ENCODE measurements around the gene ATM. TPM values are rescaled to one million over a fixed set of nuclear protein-coding genes. Genes with fewer than 3 reads are reported as not detected.
"Not testable (repeated sequence)": the region's sequence is repeated elsewhere in the genome, so short reads cannot be mapped to it uniquely, and the experiment has no call there.

The ATM gene
- total and polyA plus RNA-seq, 2 donors (not counting 3 experiments of a cell fraction or from before 2014, with no cell fraction given) = 11.8 to 49.7 TPM

- H2AFZ ChIP-seq (ENCODE audit: low read depth, low read length); H3K79me2 ChIP-seq (ENCODE audit: control insufficient read depth, insufficient read depth, low read length); dilution Hi-C loops (cut with MboI; ENCODE audit: extremely low pct_ligation_motif_present, low sequenced_read_pairs); H3K27me3 ChIP-seq (ENCODE audit: control insufficient read depth in 2 of 2, insufficient read depth in 2 of 2, low read length in 2 of 2); CTCF ChIA-PET; H3K27ac ChIP-seq (ENCODE audit: insufficient read depth, low read depth, low read length); H4K20me1 ChIP-seq (replicated peaks; ENCODE audit: control insufficient read depth, extremely low read depth, insufficient read depth, low read length); DNase-seq (ENCODE audit: low read depth, low spot score); H3K4me1 ChIP-seq (ENCODE audit: control insufficient read depth, extremely low read depth, insufficient read depth, low read length); H3K9me3 ChIP-seq (replicated peaks; ENCODE audit: control insufficient read depth, insufficient read depth, low read length); H3K9ac ChIP-seq (replicated peaks; ENCODE audit: extremely low read depth, insufficient read depth, low read length); H3K36me3 ChIP-seq (ENCODE audit: control insufficient read depth in 2 of 2, extremely low read depth in 1 of 2, insufficient read depth in 2 of 2, low read length in 2 of 2); intact Hi-C loops (cut with micrococcal nuclease); H3K9me1 ChIP-seq (replicated peaks; ENCODE audit: control insufficient read depth, extremely low read depth, insufficient read depth, low read length); H3K4me3 ChIP-seq (replicated peaks in 1 of 3; ENCODE audit: insufficient read depth in 1 of 3, low read depth in 1 of 3, low read length in 3 of 3); BruUV-seq (replicated peaks); FAIRE-seq; POLR2A ChIA-PET; H3K4me2 ChIP-seq (ENCODE audit: insufficient read depth, low read length): not testable (repeated sequence)
Measured at GRCh38 chr11:108289066-108289465, 66.2 kb downstream of the ATM start.

DNA sequence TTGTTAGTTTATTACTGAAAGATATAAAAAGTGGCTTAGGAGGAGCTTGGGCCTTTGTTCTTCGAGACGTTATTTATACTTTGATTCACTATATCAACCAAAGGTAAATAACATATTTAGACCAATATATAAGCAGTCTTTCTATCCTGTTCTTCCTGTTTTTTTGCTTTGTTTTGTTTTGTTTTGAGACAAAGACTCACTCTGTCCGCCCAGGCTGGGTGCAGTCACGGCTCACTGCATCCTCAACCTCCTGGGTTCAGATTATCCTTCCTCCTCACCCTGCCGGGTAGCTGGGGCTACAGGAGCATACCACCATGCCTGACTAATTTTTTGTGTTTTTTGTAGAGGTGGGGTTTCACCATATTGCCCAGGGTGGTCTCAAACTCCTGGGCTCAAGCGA is 66.8 kb downstream of the ATM start:
- POLR2A ChIA-PET = no interaction called here
- H3K4me3 ChIP-seq (replicated peaks in 1 of 3; ENCODE audit: insufficient read depth in 1 of 3, low read depth in 1 of 3, low read length in 3 of 3) = no peak overlapping the region
- no peaks in the 10 kb centered on the region for H3K4me1 ChIP-seq (ENCODE audit: control insufficient read depth, extremely low read depth, insufficient read depth, low read length)
- no peak overlapping the region for H3K4me2 ChIP-seq (ENCODE audit: insufficient read depth, low read length)
- no peak for TF ChIP-seq POLR2A (IDR thresholded peaks at IDR 0.05; ENCODE audit: low read depth, low read length)
- no peak for TF ChIP-seq MYC (IDR thresholded peaks at IDR 0.05; ENCODE audit: low read depth, low read length)
- no peak for TF ChIP-seq GATA2 (IDR thresholded peaks at IDR 0.05; ENCODE audit: insufficient read depth, insufficient read length, low read depth, low read length)
- TF ChIP-seq MAX (IDR thresholded peaks at IDR 0.05; ENCODE audit: insufficient read depth, insufficient read length) = no peak
- no peak for TF ChIP-seq POLR2AphosphoS5 (IDR thresholded peaks at IDR 0.05; ENCODE audit: insufficient read depth, low read depth, low read length)
- TF ChIP-seq, protein P1, sequence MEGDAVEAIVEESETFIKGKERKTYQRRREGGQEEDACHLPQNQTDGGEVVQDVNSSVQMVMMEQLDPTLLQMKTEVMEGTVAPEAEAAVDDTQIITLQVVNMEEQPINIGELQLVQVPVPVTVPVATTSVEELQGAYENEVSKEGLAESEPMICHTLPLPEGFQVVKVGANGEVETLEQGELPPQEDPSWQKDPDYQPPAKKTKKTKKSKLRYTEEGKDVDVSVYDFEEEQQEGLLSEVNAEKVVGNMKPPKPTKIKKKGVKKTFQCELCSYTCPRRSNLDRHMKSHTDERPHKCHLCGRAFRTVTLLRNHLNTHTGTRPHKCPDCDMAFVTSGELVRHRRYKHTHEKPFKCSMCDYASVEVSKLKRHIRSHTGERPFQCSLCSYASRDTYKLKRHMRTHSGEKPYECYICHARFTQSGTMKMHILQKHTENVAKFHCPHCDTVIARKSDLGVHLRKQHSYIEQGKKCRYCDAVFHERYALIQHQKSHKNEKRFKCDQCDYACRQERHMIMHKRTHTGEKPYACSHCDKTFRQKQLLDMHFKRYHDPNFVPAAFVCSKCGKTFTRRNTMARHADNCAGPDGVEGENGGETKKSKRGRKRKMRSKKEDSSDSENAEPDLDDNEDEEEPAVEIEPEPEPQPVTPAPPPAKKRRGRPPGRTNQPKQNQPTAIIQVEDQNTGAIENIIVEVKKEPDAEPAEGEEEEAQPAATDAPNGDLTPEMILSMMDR (IDR thresholded peaks at IDR 0.05; ENCODE audit: extremely low read depth in 1 of 2, insufficient read depth in 1 of 2, low read depth in 1 of 2, low read length in 2 of 2) = no peak
- no peak for TF ChIP-seq JUN (IDR thresholded peaks at IDR 0.05; ENCODE audit: borderline replicate concordance, insufficient read depth, insufficient read length, low read depth)
- TF ChIP-seq EZH2 (IDR thresholded peaks at IDR 0.05; ENCODE audit: borderline replicate concordance, low read depth, low read length, severe bottlenecking) = no peak
- TF ChIP-seq FOS (IDR thresholded peaks at IDR 0.05; ENCODE audit: borderline replicate concordance, insufficient read depth, low read length) = no peak
- no peak overlapping the region for H3K27ac ChIP-seq (ENCODE audit: insufficient read depth, low read depth, low read length)
- H3K9ac ChIP-seq (replicated peaks; ENCODE audit: extremely low read depth, insufficient read depth, low read length) = no peak overlapping the region
- FAIRE-seq (no peak), DNase-seq (ENCODE audit: low read depth, low spot score) (no peak)
- dilution Hi-C loops (cut with MboI; ENCODE audit: extremely low pct_ligation_motif_present, low sequenced_read_pairs) = no loop called here
- peaks cover 0 to 5% of the 10 kb centered on the region in 2 experiments for H3K36me3 ChIP-seq (ENCODE audit: control insufficient read depth in 2 of 2, extremely low read depth in 1 of 2, insufficient read depth in 2 of 2, low read length in 2 of 2)
- H3K9me1 ChIP-seq (replicated peaks; ENCODE audit: control insufficient read depth, extremely low read depth, insufficient read depth, low read length) = no peaks in the 10 kb centered on the region
- no TSS peak for BruUV-seq (replicated peaks)
- H3K79me2 ChIP-seq (ENCODE audit: control insufficient read depth, insufficient read depth, low read length) = no peaks in the 10 kb centered on the region
- H4K20me1 ChIP-seq (replicated peaks; ENCODE audit: control insufficient read depth, extremely low read depth, insufficient read depth, low read length) = no peaks in the 10 kb centered on the region
- intact Hi-C loops (cut with micrococcal nuclease) = no loop called here
- CTCF ChIA-PET = no interaction called here
- H3K27me3 ChIP-seq (ENCODE audit: control insufficient read depth in 2 of 2, insufficient read depth in 2 of 2, low read length in 2 of 2) = no peaks in the 10 kb centered on the region
- H3K9me3 ChIP-seq (replicated peaks; ENCODE audit: control insufficient read depth, insufficient read depth, low read length) = no peaks in the 10 kb centered on the region
- no peak overlapping the region for H2AFZ ChIP-seq (ENCODE audit: low read depth, low read length)
